ENCODE measurements around the gene HRH1.

The HRH1 gene

DNA sequence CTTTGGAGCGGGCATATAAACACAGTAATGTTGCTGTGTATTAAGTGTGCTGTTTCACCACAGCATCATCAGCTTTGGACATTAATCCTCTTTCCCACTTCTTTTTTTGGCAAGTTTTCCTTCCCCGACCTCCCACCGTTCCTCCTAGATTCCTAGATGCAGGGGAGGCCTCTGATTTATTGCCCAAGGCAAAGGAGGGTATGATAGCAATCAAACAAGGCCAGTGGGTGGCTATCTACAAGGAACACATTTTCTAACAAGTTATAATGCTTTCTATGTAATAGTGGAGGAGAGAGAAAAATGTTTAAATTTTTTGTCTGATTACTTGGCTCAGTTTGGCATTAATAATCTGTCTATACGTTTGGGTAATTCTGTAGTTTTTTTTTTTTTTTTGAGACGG, 156.0 kb downstream of the HRH1 start:
- no peaks in the 10 kb centered on the region for H3K27me3 ChIP-seq (ENCODE audit: insufficient read depth, low read depth)
- no peak overlapping the region for H3K4me2 ChIP-seq
- no peak overlapping the region for H3K4me3 ChIP-seq (IDR thresholded peaks at IDR 0.05; ENCODE audit: insufficient read depth, low read depth, low read length)
- H3K9ac ChIP-seq: no peak overlapping the region
- TF ChIP-seq, protein P1, sequence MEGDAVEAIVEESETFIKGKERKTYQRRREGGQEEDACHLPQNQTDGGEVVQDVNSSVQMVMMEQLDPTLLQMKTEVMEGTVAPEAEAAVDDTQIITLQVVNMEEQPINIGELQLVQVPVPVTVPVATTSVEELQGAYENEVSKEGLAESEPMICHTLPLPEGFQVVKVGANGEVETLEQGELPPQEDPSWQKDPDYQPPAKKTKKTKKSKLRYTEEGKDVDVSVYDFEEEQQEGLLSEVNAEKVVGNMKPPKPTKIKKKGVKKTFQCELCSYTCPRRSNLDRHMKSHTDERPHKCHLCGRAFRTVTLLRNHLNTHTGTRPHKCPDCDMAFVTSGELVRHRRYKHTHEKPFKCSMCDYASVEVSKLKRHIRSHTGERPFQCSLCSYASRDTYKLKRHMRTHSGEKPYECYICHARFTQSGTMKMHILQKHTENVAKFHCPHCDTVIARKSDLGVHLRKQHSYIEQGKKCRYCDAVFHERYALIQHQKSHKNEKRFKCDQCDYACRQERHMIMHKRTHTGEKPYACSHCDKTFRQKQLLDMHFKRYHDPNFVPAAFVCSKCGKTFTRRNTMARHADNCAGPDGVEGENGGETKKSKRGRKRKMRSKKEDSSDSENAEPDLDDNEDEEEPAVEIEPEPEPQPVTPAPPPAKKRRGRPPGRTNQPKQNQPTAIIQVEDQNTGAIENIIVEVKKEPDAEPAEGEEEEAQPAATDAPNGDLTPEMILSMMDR (conservative IDR thresholded peaks at IDR 0.05; ENCODE audit: low read depth, low read length): no peak
- no peaks in the 10 kb centered on the region for H3K79me2 ChIP-seq (ENCODE audit: insufficient read depth, low read depth)
- H4K20me1 ChIP-seq (ENCODE audit: insufficient read depth): no peaks in the 10 kb centered on the region
- peaks cover 27% of the 10 kb centered on the region for H3K4me1 ChIP-seq (ENCODE audit: low read depth, poor library complexity, severe bottlenecking)
- no peaks in the 10 kb centered on the region for H3K36me3 ChIP-seq (ENCODE audit: insufficient read depth)
- H3K27ac ChIP-seq: no peak overlapping the region
- no peak overlapping the region for H2AFZ ChIP-seq (ENCODE audit: low read depth)

DNA sequence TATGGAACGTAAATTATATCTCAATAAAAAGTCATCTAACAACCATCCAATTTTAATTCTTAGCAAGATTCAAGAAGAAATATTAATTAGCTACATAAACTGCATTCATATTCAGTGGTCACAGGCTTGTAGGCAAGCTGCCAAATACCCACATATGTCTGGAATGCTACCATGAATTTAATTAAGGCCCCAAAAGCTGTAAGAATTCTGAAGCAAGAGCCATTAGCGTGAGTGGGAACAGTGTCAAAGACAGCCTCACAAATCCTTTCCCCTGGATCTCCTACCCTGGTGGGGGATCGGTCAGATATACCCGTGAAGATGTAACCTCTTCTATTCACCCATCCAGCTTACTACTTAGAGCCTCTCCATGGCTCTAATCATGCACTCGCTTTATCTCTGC, 157.9 kb downstream of the HRH1 start:
- H3K4me3 ChIP-seq (IDR thresholded peaks at IDR 0.05; ENCODE audit: insufficient read depth, low read depth, low read length): no peak overlapping the region
- H3K27me3 ChIP-seq (ENCODE audit: insufficient read depth, low read depth): no peaks in the 10 kb centered on the region
- no peak overlapping the region for H3K4me2 ChIP-seq
- no peaks in the 10 kb centered on the region for H3K36me3 ChIP-seq (ENCODE audit: insufficient read depth)
- H3K79me2 ChIP-seq (ENCODE audit: insufficient read depth, low read depth): no peaks in the 10 kb centered on the region
- TF ChIP-seq, protein P1 (conservative IDR thresholded peaks at IDR 0.05; ENCODE audit: low read depth, low read length): no peak
- H3K4me1 ChIP-seq (ENCODE audit: low read depth, poor library complexity, severe bottlenecking): peaks cover 8% of the 10 kb centered on the region
- no peak overlapping the region for H2AFZ ChIP-seq (ENCODE audit: low read depth)
- H4K20me1 ChIP-seq (ENCODE audit: insufficient read depth): no peaks in the 10 kb centered on the region
- H3K9ac ChIP-seq: no peak overlapping the region
- H3K27ac ChIP-seq: no peak overlapping the region
